Adipose tissue (tissue), 3 donors: ENCODE data around the gene MAP4K4. TPM values are rescaled to one million over a fixed set of nuclear protein-coding genes. Genes with fewer than 3 reads are reported as not detected.

ENCODE experiments used
- H3K27ac ChIP-seq: one replicate; pipeline ENCODE4 v1.5.1; 2013; ENCODE audit warnings: low read depth, low read length
- WGBS, 3 donors: extraction: QIAGEN DNeasy Blood & Tissue Kit; methylation state at CpG; one replicate each; pipeline ENCODE4 v1.1.7; 2013; 5-methylcytosine and 5-hydroxymethylcytosine counted together
- polyA plus RNA-seq, 3 donors: library from polyadenylated mRNA; stranded (reverse); fragments of 200-250 nt; gene quantifications; one replicate each; pipeline ENCODE4 v1.2.3, GENCODE V29; 2013
- donor health status: healthy with polysubstance abuse.
- donor health status: Bipolar disorder and iron deficiency.
- donor health status: healthy.

MAP4K4 gene
- polyA plus RNA-seq, result 10 to 100 TPM in 2 of 3 donors, 1 to 10 TPM in 1; 7.9 to 63.7 (median 34.8) TPM

- 0 to 1% (median 0%) methylated on average over 92 to 129 of the region's 129 CpGs for WGBS, 3 donors
Measured at GRCh38 chr2:101697124-101698013, at the start of gene MAP4K4. Gene MAP4K4 (plus strand): TSS chr2:101697707. CDS start chr2:101698081, 374 bp downstream.

GRCh38 chr2:101653469-101653868 lies 44.0 kb upstream of the MAP4K4 start:
- H3K27ac ChIP-seq, result no peak overlapping the region
- 78 to 84% (median 83%) methylated on average over 7 of the region's 7 CpGs for WGBS, 3 donors

More at GRCh38 chr2:101697124-101698013, at the start of gene MAP4K4:
- peak within 1 kb of the TSS; percentile 49 for H3K27ac ChIP-seq

GRCh38 chr2:101655702-101656422 lies 41.6 kb upstream of the MAP4K4 start:
- no peak overlapping the region for H3K27ac ChIP-seq
- WGBS, 3 donors, result 21 to 74% (median 71%) methylated on average over 5 of the region's 5 CpGs

- 94 to 96% (median 95%) methylated on average over 6 of the region's 6 CpGs for WGBS, 3 donors
- H3K27ac ChIP-seq, result no peak overlapping the region
Measured at GRCh38 chr2:101657787-101658186, 39.7 kb upstream of the MAP4K4 start.

- no peak overlapping the region for H3K27ac ChIP-seq
Measured at GRCh38 chr2:101658387-101658786, 39.1 kb upstream of the MAP4K4 start.

GRCh38 chr2:101665312-101665711 lies 32.2 kb upstream of the MAP4K4 start:
- 92 to 96% (median 92%) methylated on average over 10 of the region's 10 CpGs for WGBS, 3 donors
- H3K27ac ChIP-seq, result no peak overlapping the region

GRCh38 chr2:101667823-101668222 lies 29.7 kb upstream of the MAP4K4 start:
- 90 to 100% (median 90%) methylated on average over 1 of the region's 1 CpG for WGBS, 3 donors

GRCh38 chr2:101672047-101672446 lies 25.5 kb upstream of the MAP4K4 start:
- no peak overlapping the region for H3K27ac ChIP-seq
- WGBS, 3 donors, result 59 to 71% (median 69%) methylated on average over 2 of the region's 2 CpGs

More at GRCh38 chr2:101667823-101668222, 29.7 kb upstream of the MAP4K4 start:
- no peak overlapping the region for H3K27ac ChIP-seq

GRCh38 chr2:101673920-101674319 lies 23.6 kb upstream of the MAP4K4 start:
- H3K27ac ChIP-seq, result no peak overlapping the region
- WGBS, 3 donors, result 96 to 100% (median 99%) methylated on average over 5 of the region's 5 CpGs

- H3K27ac ChIP-seq, result no peak overlapping the region
- WGBS, 3 donors, result 71 to 82% (median 80%) methylated on average over 2 of the region's 2 CpGs
Measured at GRCh38 chr2:101675512-101675911, 22.0 kb upstream of the MAP4K4 start.

- 91 to 100% (median 95%) methylated on average over 2 of the region's 2 CpGs for WGBS, 3 donors
- no peak overlapping the region for H3K27ac ChIP-seq
Measured at GRCh38 chr2:101676674-101677073, 20.8 kb upstream of the MAP4K4 start.

GRCh38 chr2:101677658-101678057 lies 19.8 kb upstream of the MAP4K4 start:
- WGBS, 3 donors, result 25 to 43% (median 42%) methylated on average over 1 of the region's 1 CpG
- H3K27ac ChIP-seq, result no peak overlapping the region

- H3K27ac ChIP-seq, result no peak overlapping the region
- 93 to 97% (median 95%) methylated on average over 3 of the region's 3 CpGs for WGBS, 3 donors
Measured at GRCh38 chr2:101678379-101678778, 19.1 kb upstream of the MAP4K4 start.

- 85 to 90% (median 88%) methylated on average over 8 of the region's 8 CpGs for WGBS, 3 donors
- no peak overlapping the region for H3K27ac ChIP-seq
Measured at GRCh38 chr2:101679037-101679726, 18.3 kb upstream of the MAP4K4 start.

GRCh38 chr2:101679801-101680487 lies 17.6 kb upstream of the MAP4K4 start:
- no peak overlapping the region for H3K27ac ChIP-seq
- 83 to 88% (median 84%) methylated on average over 5 of the region's 5 CpGs for WGBS, 3 donors

GRCh38 chr2:101682311-101682710 lies 15.2 kb upstream of the MAP4K4 start:
- 80 to 85% (median 80%) methylated on average over 4 of the region's 4 CpGs for whole genome bisulfite sequencing, 3 donors

GRCh38 chr2:101684313-101684712 lies 13.2 kb upstream of the MAP4K4 start:
- WGBS, 3 donors, result 63 to 70% (median 69%) methylated on average over 4 of the region's 4 CpGs
- no peak overlapping the region for H3K27ac ChIP-seq

More at GRCh38 chr2:101682311-101682710, 15.2 kb upstream of the MAP4K4 start:
- no peak overlapping the region for H3K27ac ChIP-seq

GRCh38 chr2:101688261-101688660 lies 9.2 kb upstream of the MAP4K4 start:
- no peak overlapping the region for H3K27ac ChIP-seq
- WGBS, 3 donors, result 88 to 96% (median 94%) methylated on average over 5 of the region's 5 CpGs
